ENCODE measurements around the gene OPN1MW.
"Not testable (repeated sequence)": the region's sequence is repeated elsewhere in the genome, so short reads cannot be mapped to it uniquely, and the experiment has no call there.

OPN1MW gene

DNA sequence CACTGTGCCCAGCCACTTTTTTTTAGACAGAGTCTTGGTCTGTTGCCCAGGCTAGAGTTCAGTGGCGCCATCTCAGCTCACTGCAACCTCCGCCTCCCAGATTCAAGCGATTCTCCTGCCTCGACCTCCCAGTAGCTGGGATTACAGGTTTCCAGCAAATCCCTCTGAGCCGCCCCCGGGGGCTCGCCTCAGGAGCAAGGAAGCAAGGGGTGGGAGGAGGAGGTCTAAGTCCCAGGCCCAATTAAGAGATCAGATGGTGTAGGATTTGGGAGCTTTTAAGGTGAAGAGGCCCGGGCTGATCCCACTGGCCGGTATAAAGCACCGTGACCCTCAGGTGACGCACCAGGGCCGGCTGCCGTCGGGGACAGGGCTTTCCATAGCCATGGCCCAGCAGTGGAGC, at the start of gene OPN1MW:
Gene OPN1MW, plus strand, starts transcription at position 301 of the 400 bp plus-strand sequence. Its CDS starts 82 bp downstream, at position 383.
- DNase-seq (ENCODE audit: low read depth, low spot score) = not testable (repeated sequence)

GRCh38 chrX:154135458-154136229, 46.8 kb upstream of the OPN1MW start:
- no peak for DNase-seq (ENCODE audit: low read depth, low spot score)

GRCh38 chrX:154136627-154137161, 45.7 kb upstream of the OPN1MW start:
- DNase-seq (ENCODE audit: low read depth, low spot score) = peak; percentile 31

DNA sequence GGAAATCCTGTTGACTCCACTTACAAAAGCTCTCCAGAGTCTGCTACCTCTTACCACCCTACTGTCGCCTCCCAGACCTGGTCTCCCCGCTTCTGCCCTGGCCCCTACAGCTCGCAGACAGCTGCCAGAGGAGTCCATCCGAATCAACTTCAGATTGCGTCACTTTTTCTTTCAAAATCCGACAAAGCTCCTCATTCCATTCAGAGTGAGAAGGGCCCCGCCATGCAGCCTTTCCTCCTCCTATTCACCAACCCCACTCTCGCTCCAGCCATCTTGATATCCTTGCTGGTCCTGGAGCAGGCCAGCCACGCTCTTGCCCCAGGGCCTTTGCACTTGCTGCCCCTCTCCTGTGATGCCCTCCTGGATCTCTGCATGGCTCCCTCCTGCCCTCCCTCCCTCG, 43.5 kb upstream of the OPN1MW start:
- DNase-seq (ENCODE audit: low read depth, low spot score) = no peak

- no peak for DNase-seq (ENCODE audit: low read depth, low spot score)
Measured at GRCh38 chrX:154140206-154140605, 42.2 kb upstream of the OPN1MW start.

DNA sequence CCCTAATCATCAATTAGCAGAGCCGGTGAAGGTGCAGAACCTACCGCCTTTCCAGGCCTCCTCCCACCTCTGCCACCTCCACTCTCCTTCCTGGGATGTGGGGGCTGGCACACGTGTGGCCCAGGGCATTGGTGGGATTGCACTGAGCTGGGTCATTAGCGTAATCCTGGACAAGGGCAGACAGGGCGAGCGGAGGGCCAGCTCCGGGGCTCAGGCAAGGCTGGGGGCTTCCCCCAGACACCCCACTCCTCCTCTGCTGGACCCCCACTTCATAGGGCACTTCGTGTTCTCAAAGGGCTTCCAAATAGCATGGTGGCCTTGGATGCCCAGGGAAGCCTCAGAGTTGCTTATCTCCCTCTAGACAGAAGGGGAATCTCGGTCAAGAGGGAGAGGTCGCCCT, 41.7 kb upstream of the OPN1MW start:
- no peak for DNase-seq (ENCODE audit: low read depth, low spot score)

DNA sequence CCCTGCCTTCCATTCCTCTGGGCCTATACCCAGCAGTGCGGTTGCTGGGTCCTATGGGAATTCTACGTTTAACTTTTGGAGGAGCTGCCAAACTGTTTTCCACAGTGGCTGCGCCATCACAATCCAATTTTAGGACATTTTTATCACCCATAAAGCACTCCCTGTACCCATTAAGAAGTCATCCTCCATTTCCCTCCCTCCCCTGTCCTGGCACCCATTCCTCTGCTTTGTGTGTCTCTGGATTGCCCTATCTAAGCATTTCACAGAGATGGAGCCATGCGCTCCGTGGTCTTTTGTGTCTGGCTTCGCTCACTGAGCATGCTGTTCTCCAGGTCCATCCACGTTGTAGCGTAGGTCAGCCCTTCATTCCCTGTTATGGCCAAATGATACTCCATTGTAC, 40.0 kb upstream of the OPN1MW start:
- no peak for DNase-seq (ENCODE audit: low read depth, low spot score)

GRCh38 chrX:154142950-154143745, 39.2 kb upstream of the OPN1MW start:
- DNase-seq (ENCODE audit: low read depth, low spot score) = no peak

DNA sequence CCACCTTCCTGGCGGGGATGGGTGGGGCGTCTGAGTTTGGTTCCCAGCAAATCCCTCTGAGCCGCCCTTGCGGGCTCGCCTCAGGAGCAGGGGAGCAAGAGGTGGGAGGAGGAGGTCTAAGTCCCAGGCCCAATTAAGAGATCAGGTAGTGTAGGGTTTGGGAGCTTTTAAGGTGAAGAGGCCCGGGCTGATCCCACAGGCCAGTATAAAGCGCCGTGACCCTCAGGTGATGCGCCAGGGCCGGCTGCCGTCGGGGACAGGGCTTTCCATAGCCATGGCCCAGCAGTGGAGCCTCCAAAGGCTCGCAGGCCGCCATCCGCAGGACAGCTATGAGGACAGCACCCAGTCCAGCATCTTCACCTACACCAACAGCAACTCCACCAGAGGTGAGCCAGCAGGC, 38.4 kb upstream of the OPN1MW start, which contains the start of gene OPN1LW:
Gene OPN1LW, plus strand, starts transcription at position 234 of the 400 bp plus-strand sequence. Its CDS starts 41 bp downstream, at position 275.
- not testable (repeated sequence) for DNase-seq (ENCODE audit: low read depth, low spot score)

- DNase-seq (ENCODE audit: low read depth, low spot score) = not testable (repeated sequence)
Measured at GRCh38 chrX:154151030-154151429, 31.4 kb upstream of the OPN1MW start.

- DNase-seq (ENCODE audit: low read depth, low spot score) = not testable (repeated sequence)
Measured at GRCh38 chrX:154156221-154156620, 26.2 kb upstream of the OPN1MW start.

DNA sequence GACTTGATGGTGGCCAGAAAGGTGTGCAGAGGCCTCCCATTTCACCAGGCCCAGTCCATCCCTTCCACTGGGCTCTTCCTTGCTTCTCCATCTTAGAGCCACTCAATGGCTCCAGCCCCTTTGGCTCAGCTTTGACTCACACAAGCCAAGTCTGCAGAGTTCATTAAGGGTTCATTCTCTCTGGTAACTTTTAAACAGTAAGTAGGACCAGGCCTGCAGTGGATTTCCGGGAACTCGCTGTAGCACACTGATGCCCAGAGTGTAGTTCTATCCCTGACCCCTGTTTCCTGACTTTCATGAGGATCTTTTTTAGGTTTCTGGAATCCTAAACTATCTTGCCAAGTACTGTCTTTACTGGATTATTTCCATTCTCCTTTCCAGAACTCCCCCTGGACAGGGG, 25.2 kb upstream of the OPN1MW start:
- not testable (repeated sequence) for DNase-seq (ENCODE audit: low read depth, low spot score)

- DNase-seq (ENCODE audit: low read depth, low spot score) = not testable (repeated sequence)
Measured at GRCh38 chrX:154159345-154159744, 23.1 kb upstream of the OPN1MW start.

- DNase-seq (ENCODE audit: low read depth, low spot score) = not testable (repeated sequence)
Measured at GRCh38 chrX:154164902-154165301, 17.5 kb upstream of the OPN1MW start.

- not testable (repeated sequence) for DNase-seq (ENCODE audit: low read depth, low spot score)
Measured at GRCh38 chrX:154168384-154168783, 14.0 kb upstream of the OPN1MW start.

DNA sequence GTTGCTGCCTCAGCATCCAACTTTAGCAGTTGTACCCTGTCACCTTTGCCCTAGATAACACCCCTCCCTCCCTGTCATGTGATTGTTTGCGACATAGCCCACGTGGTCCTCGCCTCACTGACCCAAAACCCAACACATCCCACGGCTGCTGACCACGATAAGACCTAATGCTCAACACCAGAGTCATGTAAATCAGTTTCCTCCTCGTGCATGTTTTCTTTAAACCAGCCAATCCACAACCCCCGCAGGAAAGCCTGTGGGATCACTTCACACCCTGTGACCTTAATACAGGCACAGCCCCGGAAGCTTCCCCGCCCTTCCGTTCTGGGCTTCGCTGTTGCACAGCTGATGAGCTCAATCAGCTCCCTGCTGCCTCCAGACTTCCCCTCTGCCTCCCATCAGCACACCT, 9.9 kb upstream of the OPN1MW start:
- DNase-seq (ENCODE audit: low read depth, low spot score) = not testable (repeated sequence)

- not testable (repeated sequence) for DNase-seq (ENCODE audit: low read depth, low spot score)
Measured at GRCh38 chrX:154174356-154174755, 8.0 kb upstream of the OPN1MW start.

DNA sequence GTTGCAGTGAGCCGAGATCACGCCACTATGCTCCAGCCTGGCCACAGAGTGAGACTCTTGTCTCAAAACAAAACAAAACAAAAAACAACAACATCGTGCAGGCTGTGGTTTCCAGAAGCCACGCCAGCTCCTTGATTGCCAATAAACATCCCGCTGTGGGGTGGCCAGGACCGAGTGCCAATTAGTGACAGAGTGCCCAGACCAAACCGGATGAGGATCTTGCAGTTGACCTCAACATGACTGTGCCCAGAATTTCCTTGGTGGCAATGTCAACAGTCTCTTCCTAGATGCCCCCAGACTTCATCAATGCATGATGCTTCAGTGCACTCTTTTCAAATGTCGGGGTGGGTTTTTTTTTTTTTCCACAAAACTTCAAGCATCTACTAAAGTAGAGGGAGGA, 1.4 kb downstream of the OPN1MW start:
- DNase-seq (ENCODE audit: low read depth, low spot score) = not testable (repeated sequence)

DNA sequence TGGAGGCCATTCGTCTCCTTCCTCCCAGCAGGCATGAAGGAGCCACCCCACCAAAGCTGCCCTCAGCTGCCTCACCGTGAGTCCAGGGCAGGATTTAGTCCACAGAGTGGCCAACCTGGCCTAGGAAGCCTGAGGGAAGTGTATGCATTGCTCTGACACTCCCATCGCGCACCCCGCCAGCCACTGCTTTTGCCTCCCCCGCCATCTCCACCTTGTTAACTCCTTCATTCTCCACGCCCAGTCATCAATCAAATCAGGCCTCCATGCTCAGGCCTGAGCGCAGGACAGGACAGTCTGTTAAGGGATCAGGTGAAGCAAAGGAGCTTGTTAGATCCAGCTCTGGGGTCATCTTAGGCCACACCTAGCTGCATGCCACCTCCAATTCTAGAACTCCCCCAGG, 10.4 kb downstream of the OPN1MW start:
- DNase-seq (ENCODE audit: low read depth, low spot score) = not testable (repeated sequence)

DNA sequence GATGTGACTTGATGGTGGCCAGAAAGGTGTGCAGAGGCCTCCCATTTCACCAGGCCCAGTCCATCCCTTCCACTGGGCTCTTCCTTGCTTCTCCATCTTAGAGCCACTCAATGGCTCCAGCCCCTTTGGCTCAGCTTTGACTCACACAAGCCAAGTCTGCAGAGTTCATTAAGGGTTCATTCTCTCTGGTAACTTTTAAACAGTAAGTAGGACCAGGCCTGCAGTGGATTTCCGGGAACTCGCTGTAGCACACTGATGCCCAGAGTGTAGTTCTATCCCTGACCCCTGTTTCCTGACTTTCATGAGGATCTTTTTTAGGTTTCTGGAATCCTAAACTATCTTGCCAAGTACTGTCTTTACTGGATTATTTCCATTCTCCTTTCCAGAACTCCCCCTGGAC, 11.9 kb downstream of the OPN1MW start:
- not testable (repeated sequence) for DNase-seq (ENCODE audit: low read depth, low spot score)

- not testable (repeated sequence) for DNase-seq (ENCODE audit: low read depth, low spot score)
Measured at GRCh38 chrX:154196466-154196865, 14.1 kb downstream of the OPN1MW start.
